ENCODE results near the gene ODR4.

GRCh38 chr1:186337554-186337953 is 38.1 kb upstream of the ODR4 start:
- TF ChIP-seq POLR2A (IDR thresholded peaks at IDR 0.05) = no peak
- TF ChIP-seq CTCF (IDR thresholded peaks at IDR 0.05 in 4 of 5, conservative IDR thresholded peaks at IDR 0.05 in 1 of 5) = no peak

Measured in gastrocnemius medialis (tissue), 4 donors.